ENCODE measurements around the gene DCBLD1. TPM values are rescaled to one million over a fixed set of nuclear protein-coding genes. Genes with fewer than 3 reads are reported as not detected.

Gene DCBLD1
- total RNA-seq, 1 donor from 2014 or later, result 7.5 TPM

DNA sequence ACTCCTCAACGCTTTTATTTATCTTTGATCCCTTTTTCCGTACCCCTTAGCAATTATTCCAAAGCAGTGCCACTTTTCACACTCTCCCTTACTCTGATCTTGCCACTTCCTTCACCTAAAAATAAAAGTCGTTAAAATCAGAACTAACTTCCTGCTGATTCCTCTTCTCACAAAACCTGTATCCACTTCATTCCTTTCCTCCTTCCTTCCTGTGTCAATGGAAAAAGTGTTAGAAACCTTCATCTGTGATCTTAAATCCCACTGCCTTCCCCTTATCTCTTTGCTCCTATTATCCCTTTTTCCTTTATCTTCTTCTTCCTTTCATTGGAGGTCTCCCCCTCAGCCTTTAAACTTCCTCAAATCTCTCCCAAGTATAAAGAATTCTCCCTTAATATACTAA, 70.7 kb downstream of the DCBLD1 start:
- H3K4me2 ChIP-seq, result peak overlapping the region; percentile 23

GRCh38 chr6:117555262-117555849, 72.9 kb downstream of the DCBLD1 start:
- TF ChIP-seq, protein P1, sequence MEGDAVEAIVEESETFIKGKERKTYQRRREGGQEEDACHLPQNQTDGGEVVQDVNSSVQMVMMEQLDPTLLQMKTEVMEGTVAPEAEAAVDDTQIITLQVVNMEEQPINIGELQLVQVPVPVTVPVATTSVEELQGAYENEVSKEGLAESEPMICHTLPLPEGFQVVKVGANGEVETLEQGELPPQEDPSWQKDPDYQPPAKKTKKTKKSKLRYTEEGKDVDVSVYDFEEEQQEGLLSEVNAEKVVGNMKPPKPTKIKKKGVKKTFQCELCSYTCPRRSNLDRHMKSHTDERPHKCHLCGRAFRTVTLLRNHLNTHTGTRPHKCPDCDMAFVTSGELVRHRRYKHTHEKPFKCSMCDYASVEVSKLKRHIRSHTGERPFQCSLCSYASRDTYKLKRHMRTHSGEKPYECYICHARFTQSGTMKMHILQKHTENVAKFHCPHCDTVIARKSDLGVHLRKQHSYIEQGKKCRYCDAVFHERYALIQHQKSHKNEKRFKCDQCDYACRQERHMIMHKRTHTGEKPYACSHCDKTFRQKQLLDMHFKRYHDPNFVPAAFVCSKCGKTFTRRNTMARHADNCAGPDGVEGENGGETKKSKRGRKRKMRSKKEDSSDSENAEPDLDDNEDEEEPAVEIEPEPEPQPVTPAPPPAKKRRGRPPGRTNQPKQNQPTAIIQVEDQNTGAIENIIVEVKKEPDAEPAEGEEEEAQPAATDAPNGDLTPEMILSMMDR (IDR thresholded peaks at IDR 0.05), result no peak
- no peak for TF ChIP-seq EZH2 (IDR thresholded peaks at IDR 0.05)
- TF ChIP-seq EZH2phosphoT487 (IDR thresholded peaks at IDR 0.05), result no peak
- Mint-ChIP-seq H3K4me3 (no peak overlapping the region), H3K36me3 (peaks cover 2% of the 10 kb centered on the region), H3K27me3 (ENCODE audit: insufficient read depth, low read depth) (no peaks in the 10 kb centered on the region), H3K4me1 (no peaks in the 10 kb centered on the region), H3K27ac (no peak overlapping the region), H3K9me3 (no peaks in the 10 kb centered on the region)
- no peak overlapping the region for H3K27ac ChIP-seq
- no peaks in the 10 kb centered on the region for H4K20me1 ChIP-seq (ENCODE audit: low read depth)
- no peak overlapping the region for H2AFZ ChIP-seq (replicated peaks)
- no peaks in the 10 kb centered on the region for H3K9me3 ChIP-seq (ENCODE audit: low read depth)
- H3K4me3 ChIP-seq, result no peak overlapping the region
- no peak overlapping the region for H3K9ac ChIP-seq
- H3K4me1 ChIP-seq, result peaks cover 15% of the 10 kb centered on the region
- no peak overlapping the region for H3K4me2 ChIP-seq
- H3F3A ChIP-seq (ENCODE audit: low read depth), result peaks cover 12% of the 10 kb centered on the region
- DNase-seq (ENCODE audit: low spot score), result no peak
- H3K27me3 ChIP-seq, result no peaks in the 10 kb centered on the region
- H3K79me2 ChIP-seq (ENCODE audit: low read depth), result no peaks in the 10 kb centered on the region
- H3K36me3 ChIP-seq, result no peaks in the 10 kb centered on the region

More for the DNA sequence above, 70.7 kb downstream of the DCBLD1 start:
- TF ChIP-seq, protein P1 (IDR thresholded peaks at IDR 0.05), result no peak
- TF ChIP-seq EZH2phosphoT487 (IDR thresholded peaks at IDR 0.05) (no peak), EZH2 (IDR thresholded peaks at IDR 0.05) (no peak)
- Histone ChIP-seq H3K36me3 (no peaks in the 10 kb centered on the region), H4K20me1 (ENCODE audit: low read depth) (no peaks in the 10 kb centered on the region), H3F3A (ENCODE audit: low read depth) (peaks cover 12% of the 10 kb centered on the region), H3K4me3 (no peak overlapping the region), H3K27ac (peak overlapping the region; percentile 25), H3K27me3 (no peaks in the 10 kb centered on the region), H2AFZ (replicated peaks) (no peak overlapping the region), H3K4me1 (peaks cover 15% of the 10 kb centered on the region), H3K79me2 (ENCODE audit: low read depth) (no peaks in the 10 kb centered on the region), H3K9me3 (ENCODE audit: low read depth) (no peaks in the 10 kb centered on the region), H3K9ac (no peak overlapping the region)
- no peaks in the 10 kb centered on the region for H3K36me3 Mint-ChIP-seq
- no peaks in the 10 kb centered on the region for H3K9me3 Mint-ChIP-seq
- H3K4me3 Mint-ChIP-seq, result no peak overlapping the region
- H3K4me1 Mint-ChIP-seq, result no peaks in the 10 kb centered on the region
- DNase-seq (ENCODE audit: low spot score), result no peak
- H3K27me3 Mint-ChIP-seq (ENCODE audit: insufficient read depth, low read depth), result no peaks in the 10 kb centered on the region
- no peak overlapping the region for H3K27ac Mint-ChIP-seq

- Mint-ChIP-seq H3K27ac (no peak overlapping the region), H3K4me3 (no peak overlapping the region), H3K9me3 (no peaks in the 10 kb centered on the region), H3K36me3 (peaks cover 2% of the 10 kb centered on the region), H3K27me3 (ENCODE audit: insufficient read depth, low read depth) (no peaks in the 10 kb centered on the region), H3K4me1 (no peaks in the 10 kb centered on the region)
- H3K4me1 ChIP-seq, result peaks cover 15% of the 10 kb centered on the region
- no peaks in the 10 kb centered on the region for H3K36me3 ChIP-seq
- H2AFZ ChIP-seq (replicated peaks), result no peak overlapping the region
- H3K4me2 ChIP-seq, result no peak overlapping the region
- H3K4me3 ChIP-seq, result no peak overlapping the region
- no peaks in the 10 kb centered on the region for H3K27me3 ChIP-seq
- H3K27ac ChIP-seq, result no peak overlapping the region
- no peaks in the 10 kb centered on the region for H4K20me1 ChIP-seq (ENCODE audit: low read depth)
- peak; percentile 30 for DNase-seq (ENCODE audit: low spot score)
- H3F3A ChIP-seq (ENCODE audit: low read depth), result peaks cover 12% of the 10 kb centered on the region
- H3K9me3 ChIP-seq (ENCODE audit: low read depth), result no peaks in the 10 kb centered on the region
- H3K79me2 ChIP-seq (ENCODE audit: low read depth), result no peaks in the 10 kb centered on the region
- H3K9ac ChIP-seq, result no peak overlapping the region
- TF ChIP-seq, protein P1 (IDR thresholded peaks at IDR 0.05), result peak; percentile 90
- TF ChIP-seq EZH2 (IDR thresholded peaks at IDR 0.05), result no peak
Measured at GRCh38 chr6:117555882-117556498, 73.5 kb downstream of the DCBLD1 start.

All from neural progenitor cell (in vitro differentiated cells).